ENCODE measurements around the gene KCNQ1. TPM values are rescaled to one million over a fixed set of nuclear protein-coding genes. Genes with fewer than 3 reads are reported as not detected.

Gene KCNQ1
- total RNA-seq, 3 donors from 2014 or later, result 3.6 to 6.2 (median 5.1) TPM

DNA sequence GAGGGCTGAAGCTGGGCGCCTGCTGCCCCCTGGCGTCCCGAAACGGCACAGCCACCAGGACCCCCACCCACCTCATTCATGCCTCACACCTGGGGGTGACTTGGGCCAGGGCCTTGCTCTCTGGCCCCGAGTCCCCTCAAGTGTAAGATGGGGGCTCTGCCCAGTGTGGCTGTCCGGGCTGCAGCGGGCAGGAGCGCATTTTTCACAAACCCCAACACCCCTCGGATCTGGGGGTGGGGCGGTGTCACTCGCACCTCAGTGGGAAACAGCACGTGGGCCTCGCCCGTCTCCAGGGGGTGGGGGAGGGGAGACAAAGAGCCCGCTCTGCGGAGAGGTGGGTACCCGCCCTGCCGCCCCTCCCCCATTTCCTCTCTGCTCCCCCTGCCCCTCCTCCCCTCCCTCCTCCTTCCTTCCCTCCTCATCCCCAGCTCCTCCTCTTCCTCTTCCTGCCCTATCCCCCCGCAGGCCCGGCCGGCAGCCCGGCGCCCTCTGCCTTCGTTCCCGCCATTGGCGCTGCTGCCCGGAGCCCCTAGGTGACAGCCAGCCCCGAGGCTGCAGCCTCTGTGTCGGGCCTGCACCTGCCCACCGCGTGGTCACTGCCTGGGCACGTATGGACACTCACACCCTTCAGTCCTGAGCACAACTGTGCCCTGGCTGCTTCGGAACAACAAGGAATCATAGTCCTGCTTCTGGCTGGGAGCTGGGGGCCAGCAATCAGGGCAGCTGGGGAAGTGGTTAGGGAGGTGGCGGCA is 447.6 kb downstream of the KCNQ1 start:
- TF ChIP-seq POLR2A (IDR thresholded peaks at IDR 0.05), result no peak
- TF ChIP-seq, protein P1, sequence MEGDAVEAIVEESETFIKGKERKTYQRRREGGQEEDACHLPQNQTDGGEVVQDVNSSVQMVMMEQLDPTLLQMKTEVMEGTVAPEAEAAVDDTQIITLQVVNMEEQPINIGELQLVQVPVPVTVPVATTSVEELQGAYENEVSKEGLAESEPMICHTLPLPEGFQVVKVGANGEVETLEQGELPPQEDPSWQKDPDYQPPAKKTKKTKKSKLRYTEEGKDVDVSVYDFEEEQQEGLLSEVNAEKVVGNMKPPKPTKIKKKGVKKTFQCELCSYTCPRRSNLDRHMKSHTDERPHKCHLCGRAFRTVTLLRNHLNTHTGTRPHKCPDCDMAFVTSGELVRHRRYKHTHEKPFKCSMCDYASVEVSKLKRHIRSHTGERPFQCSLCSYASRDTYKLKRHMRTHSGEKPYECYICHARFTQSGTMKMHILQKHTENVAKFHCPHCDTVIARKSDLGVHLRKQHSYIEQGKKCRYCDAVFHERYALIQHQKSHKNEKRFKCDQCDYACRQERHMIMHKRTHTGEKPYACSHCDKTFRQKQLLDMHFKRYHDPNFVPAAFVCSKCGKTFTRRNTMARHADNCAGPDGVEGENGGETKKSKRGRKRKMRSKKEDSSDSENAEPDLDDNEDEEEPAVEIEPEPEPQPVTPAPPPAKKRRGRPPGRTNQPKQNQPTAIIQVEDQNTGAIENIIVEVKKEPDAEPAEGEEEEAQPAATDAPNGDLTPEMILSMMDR (IDR thresholded peaks at IDR 0.05), result peak; percentile 88 to 93 (median 89)
- no peaks in the 10 kb centered on the region for H3K27me3 ChIP-seq
- H3K4me1 ChIP-seq, result peaks cover 8 to 20% of the 10 kb centered on the region in 2 donors
- no peaks in the 10 kb centered on the region for H3K36me3 ChIP-seq
- no peaks in the 10 kb centered on the region for H3K9me3 ChIP-seq
- peak overlapping the region; percentile 36 to 76 (median 50) for H3K4me3 ChIP-seq
- intact Hi-C loops (cut with DNase I; ENCODE audit: low total_unique reads), result loop anchor here (5.0 kb wide), 1 partner anchor 460 kb away; no protein-coding TSS in a partner anchor
- H3K27ac ChIP-seq, result peak overlapping the region; percentile 31 to 87
- DNase-seq (ENCODE audit: low spot score in 2 of 2), result no peak

DNA sequence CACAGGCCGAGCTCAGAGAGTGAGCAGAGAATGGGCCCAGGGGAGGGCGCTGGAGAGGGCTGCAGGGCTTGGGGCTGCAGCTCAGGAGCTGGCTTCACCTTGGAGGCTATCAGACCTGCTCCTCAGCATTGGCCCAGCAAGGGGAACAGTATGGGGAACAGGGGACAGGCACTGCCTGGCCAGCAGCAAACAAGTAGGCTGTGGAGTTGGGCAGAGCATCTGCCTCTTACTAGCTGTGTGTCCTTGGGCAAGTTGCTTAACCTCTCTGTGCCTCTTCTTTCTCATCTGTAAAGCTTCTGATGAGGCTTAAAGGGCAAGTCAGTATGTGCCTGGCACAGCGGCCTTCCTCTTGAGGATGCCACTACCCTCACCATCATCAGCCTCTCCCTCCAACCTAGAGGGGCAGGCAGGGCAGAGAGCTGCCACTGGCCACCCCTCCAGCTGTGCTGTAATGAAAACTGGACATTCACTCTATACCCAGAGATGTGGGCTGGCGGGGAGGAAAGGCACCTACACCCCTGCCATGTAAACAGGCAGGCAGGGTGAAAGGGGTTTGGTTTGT is 448.2 kb downstream of the KCNQ1 start:
- H3K27ac ChIP-seq, result peak overlapping the region in 1 of 2 donors; percentile 87
- no peaks in the 10 kb centered on the region for H3K9me3 ChIP-seq
- H3K27me3 ChIP-seq, result no peaks in the 10 kb centered on the region
- intact Hi-C loops (cut with DNase I; ENCODE audit: low total_unique reads), result loop anchor here (5.0 kb wide), 1 partner anchor 461 kb away; no protein-coding TSS in a partner anchor
- H3K36me3 ChIP-seq, result no peaks in the 10 kb centered on the region
- TF ChIP-seq, protein P1 (IDR thresholded peaks at IDR 0.05), result no peak
- no peak for TF ChIP-seq POLR2AphosphoS5 (IDR thresholded peaks at IDR 0.05)
- TF ChIP-seq POLR2A (IDR thresholded peaks at IDR 0.05), result no peak
- peaks cover 8 to 20% of the 10 kb centered on the region in 2 donors for H3K4me1 ChIP-seq
- no peak for DNase-seq (ENCODE audit: low spot score in 2 of 2)
- peak overlapping the region; percentile 36 to 76 (median 50) for H3K4me3 ChIP-seq

- DNase-seq (ENCODE audit: low spot score in 2 of 2), result no peak
- H3K9me3 ChIP-seq, result no peaks in the 10 kb centered on the region
- intact Hi-C loops (cut with DNase I; ENCODE audit: low total_unique reads), result loop anchor here (5.0 kb wide), 1 partner anchor 462 kb away; no protein-coding TSS in a partner anchor
Observed at GRCh38 chr11:2893935-2894334, 449.1 kb downstream of the KCNQ1 start.

DNA sequence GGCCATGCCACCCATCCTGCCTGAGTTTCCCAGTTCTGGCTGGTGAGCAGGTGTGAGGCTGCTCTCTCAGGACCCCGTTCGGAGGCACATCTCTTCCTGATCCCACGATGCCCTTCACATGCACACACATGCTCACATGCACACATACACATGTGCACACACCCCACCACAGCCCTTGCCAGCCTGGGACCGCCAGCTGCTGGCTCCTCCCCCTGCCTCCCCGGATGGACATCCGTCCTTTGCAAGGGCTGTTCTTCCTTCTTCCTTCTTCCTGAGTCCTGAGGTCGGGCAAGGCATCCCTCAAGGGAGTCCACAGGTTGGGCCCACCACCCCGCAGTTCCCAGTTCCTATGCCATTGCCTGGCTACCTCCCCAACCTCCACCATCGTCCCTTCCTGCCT is 451.2 kb downstream of the KCNQ1 start:
- intact Hi-C loops (cut with DNase I; ENCODE audit: low total_unique reads), result no loop called here
- Histone ChIP-seq H3K4me1 (peaks cover 9 to 19% of the 10 kb centered on the region in 2 donors), H3K27ac (no peak overlapping the region), H3K4me3 (no peak overlapping the region), H3K27me3 (no peaks in the 10 kb centered on the region), H3K9me3 (no peaks in the 10 kb centered on the region), H3K36me3 (no peaks in the 10 kb centered on the region)
- no peak for TF ChIP-seq POLR2A (IDR thresholded peaks at IDR 0.05)
- TF ChIP-seq, protein P1 (IDR thresholded peaks at IDR 0.05), result no peak
- TF ChIP-seq POLR2AphosphoS5 (IDR thresholded peaks at IDR 0.05), result no peak
- DNase-seq (ENCODE audit: low spot score in 2 of 2), result no peak

More at GRCh38 chr11:2893935-2894334, 449.1 kb downstream of the KCNQ1 start:
- Histone ChIP-seq H3K27ac (no peak overlapping the region), H3K4me1 (peaks cover 12 to 22% of the 10 kb centered on the region in 2 donors), H3K27me3 (no peaks in the 10 kb centered on the region), H3K4me3 (no peak overlapping the region), H3K36me3 (no peaks in the 10 kb centered on the region)
- TF ChIP-seq POLR2A (IDR thresholded peaks at IDR 0.05), result no peak
- TF ChIP-seq, protein P1 (IDR thresholded peaks at IDR 0.05), result no peak

GRCh38 chr11:2897048-2897447 is 452.2 kb downstream of the KCNQ1 start:
- Histone ChIP-seq H3K27me3 (no peaks in the 10 kb centered on the region), H3K27ac (no peak overlapping the region), H3K4me3 (no peak overlapping the region), H3K36me3 (no peaks in the 10 kb centered on the region), H3K4me1 (peaks cover 4 to 9% of the 10 kb centered on the region in 2 donors), H3K9me3 (no peaks in the 10 kb centered on the region)
- no peak for DNase-seq (ENCODE audit: low spot score in 2 of 2)
- no peak for TF ChIP-seq POLR2AphosphoS5 (IDR thresholded peaks at IDR 0.05)
- TF ChIP-seq, protein P1 (IDR thresholded peaks at IDR 0.05), result no peak
- TF ChIP-seq POLR2A (IDR thresholded peaks at IDR 0.05), result no peak
- intact Hi-C loops (cut with DNase I; ENCODE audit: low total_unique reads), result no loop called here
